HFFc6 (cell line): ENCODE measurements around the gene CTNNA3. TPM values are rescaled to one million over a fixed set of nuclear protein-coding genes. Genes with fewer than 3 reads are reported as not detected.

Experiments
- DNase-seq: peaks from one replicate; pipeline ENCODE4 v3.0.0-alpha.2; 2018
- H3K27ac Mint-ChIP-seq: 2 replicates; pipeline ENCODE4 v1.8.0; 2020; ENCODE audit warnings: mild to moderate bottlenecking, mixed read lengths
- H3K27me3 Mint-ChIP-seq: 2 replicates; pipeline ENCODE4 v1.8.0; 2021; ENCODE audit warnings: mild to moderate bottlenecking, moderate library complexity, mixed read lengths; ENCODE audit not compliant: insufficient read depth
- H3K36me3 Mint-ChIP-seq: 2 replicates; pipeline ENCODE4 v1.8.0; 2021; ENCODE audit warnings: low read depth, mixed read lengths
- H3K4me1 Mint-ChIP-seq: 2 replicates; pipeline ENCODE4 v1.8.0; 2020; ENCODE audit warnings: low read depth, mixed read lengths
- H3K4me3 Mint-ChIP-seq: 2 replicates; pipeline ENCODE4 v1.8.0; 2020; ENCODE audit warnings: mild to moderate bottlenecking, moderate library complexity, mixed read lengths
- H3K9me3 Mint-ChIP-seq: 2 replicates; pipeline ENCODE4 v1.8.0; 2020; ENCODE audit warnings: mild to moderate bottlenecking, mixed read lengths
- total RNA-seq, 6 experiments: library from RNA; stranded (reverse); fragmentation: NEBNext Ultra II Directional; extraction: Animal tissue kit (Norgen Biotek cat#: 25700); gene quantifications; 2 replicates in 1 of 6; 3 replicates in 5 of 6; pipeline ENCODE4 v1.2.3, GENCODE V29; 2021
- TF ChIP-seq, protein P1 (sequence below): fragments of 200-600 bp; sonication (generic); IDR thresholded peaks from 2 replicates; pipeline ENCODE4 v1.5.0; 2021; ENCODE audit warnings: antibody characterized with exemption, mild to moderate bottlenecking

Gene CTNNA3
- total RNA-seq, 6 experiments from 2014 or later = not detected

DNA sequence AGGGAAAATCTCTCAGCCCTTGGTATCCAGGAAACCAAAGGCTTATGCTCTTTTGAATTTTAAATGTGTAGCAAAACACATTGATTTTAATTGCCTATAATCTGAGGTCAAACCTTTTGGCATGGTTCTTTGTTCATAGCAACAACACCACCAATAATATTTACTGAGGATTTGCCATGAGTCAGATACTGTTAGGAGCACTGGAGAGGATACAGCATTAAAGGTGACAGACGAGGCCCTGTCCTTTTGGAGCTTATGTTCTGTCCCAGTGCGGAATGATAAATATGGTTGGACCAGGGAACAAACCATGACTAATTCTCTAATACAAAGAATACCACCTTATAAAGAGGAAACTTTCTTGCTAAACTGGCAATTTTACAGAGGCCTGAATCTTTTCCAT is 176.6 kb downstream of the CTNNA3 start:
- Mint-ChIP-seq H3K36me3 (no peaks in the 10 kb centered on the region), H3K4me3 (no peak overlapping the region), H3K4me1 (no peaks in the 10 kb centered on the region), H3K27me3 (peaks cover 2% of the 10 kb centered on the region; the same call in 1 of the 2 replicates), H3K27ac (no peak overlapping the region), H3K9me3 (no peaks in the 10 kb centered on the region)
- TF ChIP-seq, protein P1, sequence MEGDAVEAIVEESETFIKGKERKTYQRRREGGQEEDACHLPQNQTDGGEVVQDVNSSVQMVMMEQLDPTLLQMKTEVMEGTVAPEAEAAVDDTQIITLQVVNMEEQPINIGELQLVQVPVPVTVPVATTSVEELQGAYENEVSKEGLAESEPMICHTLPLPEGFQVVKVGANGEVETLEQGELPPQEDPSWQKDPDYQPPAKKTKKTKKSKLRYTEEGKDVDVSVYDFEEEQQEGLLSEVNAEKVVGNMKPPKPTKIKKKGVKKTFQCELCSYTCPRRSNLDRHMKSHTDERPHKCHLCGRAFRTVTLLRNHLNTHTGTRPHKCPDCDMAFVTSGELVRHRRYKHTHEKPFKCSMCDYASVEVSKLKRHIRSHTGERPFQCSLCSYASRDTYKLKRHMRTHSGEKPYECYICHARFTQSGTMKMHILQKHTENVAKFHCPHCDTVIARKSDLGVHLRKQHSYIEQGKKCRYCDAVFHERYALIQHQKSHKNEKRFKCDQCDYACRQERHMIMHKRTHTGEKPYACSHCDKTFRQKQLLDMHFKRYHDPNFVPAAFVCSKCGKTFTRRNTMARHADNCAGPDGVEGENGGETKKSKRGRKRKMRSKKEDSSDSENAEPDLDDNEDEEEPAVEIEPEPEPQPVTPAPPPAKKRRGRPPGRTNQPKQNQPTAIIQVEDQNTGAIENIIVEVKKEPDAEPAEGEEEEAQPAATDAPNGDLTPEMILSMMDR = no peak
- DNase-seq = no peak

DNA sequence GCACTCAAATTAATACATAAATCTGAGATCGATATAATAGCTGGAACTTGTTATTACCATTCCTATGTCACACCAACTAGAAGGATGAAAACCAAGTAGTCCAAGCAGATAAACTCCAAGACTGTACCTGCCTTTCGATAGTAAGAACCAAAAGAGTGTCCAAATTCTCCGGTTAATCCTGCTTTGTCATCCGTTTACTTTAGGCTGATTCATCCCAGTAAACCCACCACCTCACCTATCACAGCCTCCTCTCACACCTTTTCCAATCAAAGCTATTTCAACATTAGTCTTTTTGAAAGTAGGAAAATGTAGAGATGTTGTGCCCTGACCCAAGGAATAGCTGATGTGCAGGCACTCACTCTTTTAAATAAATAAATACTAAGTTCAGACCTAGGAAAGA is 177.2 kb downstream of the CTNNA3 start:
- DNase-seq = no peak
- peaks cover 2% of the 10 kb centered on the region; the same call in 1 of the 2 replicates for H3K27me3 Mint-ChIP-seq
- H3K9me3 Mint-ChIP-seq = no peaks in the 10 kb centered on the region
- no peak overlapping the region for H3K4me3 Mint-ChIP-seq
- H3K36me3 Mint-ChIP-seq = no peaks in the 10 kb centered on the region
- TF ChIP-seq, protein P1 = no peak
- no peaks in the 10 kb centered on the region for H3K4me1 Mint-ChIP-seq
- H3K27ac Mint-ChIP-seq = no peak overlapping the region

DNA sequence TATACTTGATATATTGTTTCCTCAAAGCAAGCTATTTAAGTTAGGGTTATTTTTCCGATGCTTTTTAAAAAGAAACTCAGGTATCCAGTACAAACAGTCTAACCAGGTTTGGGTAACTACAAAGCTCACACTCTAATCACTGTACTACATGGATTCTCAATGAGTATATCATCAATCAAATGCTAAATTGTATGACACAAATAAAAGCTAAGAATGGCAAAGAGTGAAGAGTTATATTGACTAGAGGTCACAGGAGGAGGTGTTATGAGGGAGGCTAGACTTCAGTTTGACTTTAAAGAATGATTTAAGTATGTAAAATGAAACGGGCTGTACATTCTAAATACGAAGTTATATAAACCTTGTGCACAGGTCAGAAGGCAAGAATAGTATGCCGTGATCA is 178.0 kb downstream of the CTNNA3 start:
- TF ChIP-seq, protein P1 = no peak
- no peaks in the 10 kb centered on the region for H3K36me3 Mint-ChIP-seq
- DNase-seq = no peak

DNA sequence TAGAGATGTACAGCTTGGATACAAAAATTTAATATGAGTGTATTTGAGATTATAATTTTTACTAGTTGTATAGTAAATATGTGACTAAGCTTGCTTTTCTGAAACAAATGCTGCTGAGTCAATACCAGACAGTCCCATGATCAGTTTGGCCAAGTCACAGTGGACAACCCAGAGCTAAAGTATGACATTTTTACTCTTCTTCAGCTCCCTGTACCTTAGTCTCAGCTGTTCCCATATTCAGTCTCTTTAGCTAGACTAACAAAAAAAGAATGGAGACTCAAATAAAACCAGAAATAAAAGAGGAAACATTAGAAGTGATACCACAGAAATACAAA is 189.3 kb downstream of the CTNNA3 start:
- H3K27me3 Mint-ChIP-seq = no peaks in the 10 kb centered on the region
- no peak for DNase-seq
- TF ChIP-seq, protein P1 = no peak
- H3K4me1 Mint-ChIP-seq = no peaks in the 10 kb centered on the region
- H3K27ac Mint-ChIP-seq = no peak overlapping the region
- no peak overlapping the region for H3K4me3 Mint-ChIP-seq
- no peaks in the 10 kb centered on the region for H3K36me3 Mint-ChIP-seq
- H3K9me3 Mint-ChIP-seq = peaks cover 21% of the 10 kb centered on the region

More for the DNA sequence above, 178.0 kb downstream of the CTNNA3 start:
- H3K4me3 Mint-ChIP-seq = no peak overlapping the region
- no peaks in the 10 kb centered on the region for H3K4me1 Mint-ChIP-seq
- H3K27ac Mint-ChIP-seq = no peak overlapping the region
- H3K27me3 Mint-ChIP-seq = peaks cover 2% of the 10 kb centered on the region; the same call in 1 of the 2 replicates
- no peaks in the 10 kb centered on the region for H3K9me3 Mint-ChIP-seq

DNA sequence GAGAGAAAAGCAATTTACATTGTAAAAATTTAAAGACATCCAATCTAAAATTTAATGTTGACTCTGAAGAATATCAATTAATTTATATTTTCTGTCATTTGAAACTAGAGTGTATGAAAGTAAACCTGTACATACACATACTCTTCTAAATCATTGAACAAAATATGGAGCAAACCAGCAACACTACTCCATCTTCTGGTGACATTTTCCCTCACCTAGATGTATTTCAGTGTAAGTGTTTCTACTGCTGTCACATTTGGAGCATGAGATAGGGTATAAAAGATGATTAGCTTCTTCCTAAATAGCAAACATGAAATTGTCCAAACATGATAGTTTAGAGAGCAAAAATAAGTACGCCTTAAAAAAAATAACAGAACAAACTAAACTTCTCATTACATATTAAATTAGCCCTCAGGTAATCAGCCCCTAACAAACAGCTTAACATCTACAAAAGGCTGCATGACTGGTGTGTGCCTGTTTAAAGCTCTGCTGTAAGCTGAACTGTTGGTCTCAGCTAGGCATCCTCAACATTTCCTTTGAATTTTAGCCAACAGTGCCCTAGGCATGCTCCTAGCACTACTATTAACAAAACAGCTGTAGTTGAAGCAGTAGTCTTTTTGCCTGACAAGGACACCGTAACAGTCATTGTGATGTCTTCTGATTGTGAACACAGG is 189.8 kb downstream of the CTNNA3 start:
- TF ChIP-seq, protein P1 = no peak
- Mint-ChIP-seq H3K27ac (no peak overlapping the region), H3K27me3 (no peaks in the 10 kb centered on the region), H3K9me3 (peaks cover 26% of the 10 kb centered on the region), H3K4me3 (no peak overlapping the region), H3K4me1 (no peaks in the 10 kb centered on the region), H3K36me3 (no peaks in the 10 kb centered on the region)
- DNase-seq = no peak
